Measurements from ENCODE around the gene C5orf47. TPM values are rescaled to one million over a fixed set of nuclear protein-coding genes. Genes with fewer than 3 reads are reported as not detected.

C5orf47 gene
- total and polyA plus RNA-seq, 2 of the 4 experiments (the other 2 are of a cell fraction) = not detected

GRCh38 chr5:173944511-173944910 is 44.5 kb upstream of the C5orf47 start:
- no peaks in the 10 kb centered on the region for H3K9me3 ChIP-seq (ENCODE audit: control insufficient read depth, insufficient read depth, low read length)
- intact Hi-C loops (cut with micrococcal nuclease) = no loop called here
- H3K4me3 ChIP-seq (ENCODE audit: insufficient read depth, low read depth, low read length) = no peak overlapping the region
- H2BK5ac ChIP-seq (ENCODE audit: low read depth, low read length, poor library complexity, severe bottlenecking) = no peak overlapping the region
- dilution Hi-C loops (cut with HindIII; ENCODE audit: low sequenced_read_pairs, unreplicated experiment) = no loop called here
- peaks cover 10% of the 10 kb centered on the region for H3K36me3 ChIP-seq (ENCODE audit: control insufficient read depth, insufficient read depth, low read length)
- H3K9ac ChIP-seq (ENCODE audit: low read depth, low read length) = no peak overlapping the region
- ChIA-PET POLR2A (ENCODE audit: unreplicated experiment) (no interaction called here), CTCF (interaction anchor here (3.0 kb wide), 1 partner anchor 19 kb away, joined by 16 read pairs; no protein-coding TSS in a partner anchor)
- H4K91ac ChIP-seq (ENCODE audit: insufficient read depth, low read depth, low read length) = no peak overlapping the region
- no peak overlapping the region for H4K8ac ChIP-seq (ENCODE audit: low read depth in 2 of 2, low read length in 2 of 2)
- H4K20me1 ChIP-seq (ENCODE audit: insufficient read depth, low read length) = no peaks in the 10 kb centered on the region
- BruUV-seq (replicated peaks) = no TSS peak
- DNase-seq (no peak), ATAC-seq (ENCODE audit: low read depth) (no peak)
- H4K5ac ChIP-seq (ENCODE audit: low read depth, low read length) = no peak overlapping the region
- H2AK9ac ChIP-seq (replicated peaks; ENCODE audit: low read depth, low read length, poor library complexity) = no peak overlapping the region
- H3K79me1 ChIP-seq (ENCODE audit: low read depth in 1 of 2, low read length in 2 of 2) = peaks cover 0 to 13% of the 10 kb centered on the region in 2 experiments; a peak in 3 of 4 replicates
- no peak overlapping the region for H2BK120ac ChIP-seq (ENCODE audit: low read depth, low read length)
- H3K4me1 ChIP-seq (ENCODE audit: control insufficient read depth, insufficient read depth, low read length) = peaks cover 2% of the 10 kb centered on the region; the same call in 1 of the 2 replicates
- WGBS, 2 experiments (ENCODE audit: extremely low coverage in 2 of 2, insufficient read length in 1 of 2) = no CpG with 5 or more reads among the region's 2 CpGs
- H2BK20ac ChIP-seq (ENCODE audit: low read depth, low read length) = no peak overlapping the region
- no peak overlapping the region for H3K23ac ChIP-seq (ENCODE audit: low read depth, low read length)
- H3K9me1 ChIP-seq (ENCODE audit: insufficient read depth, low read length) = no peaks in the 10 kb centered on the region; the same call in 1 of the 2 replicates
- H2BK15ac ChIP-seq (ENCODE audit: low read depth, low read length) = no peak overlapping the region
- H3K27me3 ChIP-seq (ENCODE audit: control insufficient read depth, insufficient read depth, low read length) = no peaks in the 10 kb centered on the region
- H2AFZ ChIP-seq (replicated peaks; ENCODE audit: low read length, poor library complexity) = no peak overlapping the region
- no peak overlapping the region for H2AK5ac ChIP-seq (ENCODE audit: low read depth, low read length)
- H3K4me2 ChIP-seq (ENCODE audit: low read depth, low read length) = no peak overlapping the region
- in situ Hi-C loops (cut with MboI; ENCODE audit: low sequenced_read_pairs) = no loop called here
- no peak overlapping the region for H3K27ac ChIP-seq (ENCODE audit: insufficient read depth, low read length)
- H3K4ac ChIP-seq (ENCODE audit: low read depth, low read length) = no peak overlapping the region
- no peak overlapping the region for H3K18ac ChIP-seq (ENCODE audit: low read depth, low read length)
- no peak overlapping the region for H3K14ac ChIP-seq (replicated peaks; ENCODE audit: low read depth, low read length)
- no peak overlapping the region for H3K56ac ChIP-seq (ENCODE audit: extremely low read depth, insufficient read depth, low read length)
- no peak for TF ChIP-seq POLR2A (IDR thresholded peaks at IDR 0.05; ENCODE audit: low read depth, low read length)
- TF ChIP-seq CTCF (conservative IDR thresholded peaks at IDR 0.05; ENCODE audit: low read depth, low read length) = no peak
- no peak for TF ChIP-seq RFX5 (IDR thresholded peaks at IDR 0.05; ENCODE audit: low read depth, low read length)
- TF ChIP-seq ELK1 (IDR thresholded peaks at IDR 0.05; ENCODE audit: borderline replicate concordance, low read depth, low read length) = no peak
- TF ChIP-seq CHD1 (IDR thresholded peaks at IDR 0.05; ENCODE audit: low read depth, low read length) = no peak
- TF ChIP-seq SMC3 (IDR thresholded peaks at IDR 0.05; ENCODE audit: low read depth, low read length) = no peak
- no peak for TF ChIP-seq MXI1 (IDR thresholded peaks at IDR 0.05; ENCODE audit: borderline replicate concordance, low read depth, low read length)
- no peak for TF ChIP-seq NFE2L2 (IDR thresholded peaks at IDR 0.05; ENCODE audit: low read depth, low read length)
- TF ChIP-seq FOS (IDR thresholded peaks at IDR 0.05; ENCODE audit: low read depth, low read length) = no peak
- no peak for TF ChIP-seq MAZ (IDR thresholded peaks at IDR 0.05; ENCODE audit: borderline replicate concordance, low read depth, low read length)
- TF ChIP-seq, protein P1, sequence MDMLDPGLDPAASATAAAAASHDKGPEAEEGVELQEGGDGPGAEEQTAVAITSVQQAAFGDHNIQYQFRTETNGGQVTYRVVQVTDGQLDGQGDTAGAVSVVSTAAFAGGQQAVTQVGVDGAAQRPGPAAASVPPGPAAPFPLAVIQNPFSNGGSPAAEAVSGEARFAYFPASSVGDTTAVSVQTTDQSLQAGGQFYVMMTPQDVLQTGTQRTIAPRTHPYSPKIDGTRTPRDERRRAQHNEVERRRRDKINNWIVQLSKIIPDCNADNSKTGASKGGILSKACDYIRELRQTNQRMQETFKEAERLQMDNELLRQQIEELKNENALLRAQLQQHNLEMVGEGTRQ (IDR thresholded peaks at IDR 0.05; ENCODE audit: low read depth, low read length) = no peak
- TF ChIP-seq MAFK (IDR thresholded peaks at IDR 0.05; ENCODE audit: low read depth, low read length) = no peak
- no peak for TF ChIP-seq CEBPB (IDR thresholded peaks at IDR 0.05; ENCODE audit: low read depth, low read length)

Measured in IMR-90 (cell line).